Right lobe of liver (tissue), 4 donors: Measurements from ENCODE around the gene AMZ1.

ENCODE experiments used
- POLR2A ChIP-seq: fragments of 450-650 bp; IDR thresholded peaks from one replicate; pipeline ENCODE4 v1.6.1; 2017; ENCODE audit warnings: antibody characterized with exemption, mild to moderate bottlenecking
- TF ChIP-seq, protein P1 (sequence below), 4 donors: fragments of 200-600 bp in 3 of 4; fragments of 450-650 bp in 1 of 4; IDR thresholded peaks; one replicate each; pipeline versions ENCODE4 v1.5.1 to v1.8.0; 2016 to 2022; ENCODE audit warnings: antibody characterized with exemption in 4 of 4, mild to moderate bottlenecking in 2 of 4
- donor health status: DM: no; HTN: no; CAD: no.
- donor health status: DM: no; HTN: no; CAD: no.
- donor health status: DM: no; HTN: yes; CAD: no.

DNA sequence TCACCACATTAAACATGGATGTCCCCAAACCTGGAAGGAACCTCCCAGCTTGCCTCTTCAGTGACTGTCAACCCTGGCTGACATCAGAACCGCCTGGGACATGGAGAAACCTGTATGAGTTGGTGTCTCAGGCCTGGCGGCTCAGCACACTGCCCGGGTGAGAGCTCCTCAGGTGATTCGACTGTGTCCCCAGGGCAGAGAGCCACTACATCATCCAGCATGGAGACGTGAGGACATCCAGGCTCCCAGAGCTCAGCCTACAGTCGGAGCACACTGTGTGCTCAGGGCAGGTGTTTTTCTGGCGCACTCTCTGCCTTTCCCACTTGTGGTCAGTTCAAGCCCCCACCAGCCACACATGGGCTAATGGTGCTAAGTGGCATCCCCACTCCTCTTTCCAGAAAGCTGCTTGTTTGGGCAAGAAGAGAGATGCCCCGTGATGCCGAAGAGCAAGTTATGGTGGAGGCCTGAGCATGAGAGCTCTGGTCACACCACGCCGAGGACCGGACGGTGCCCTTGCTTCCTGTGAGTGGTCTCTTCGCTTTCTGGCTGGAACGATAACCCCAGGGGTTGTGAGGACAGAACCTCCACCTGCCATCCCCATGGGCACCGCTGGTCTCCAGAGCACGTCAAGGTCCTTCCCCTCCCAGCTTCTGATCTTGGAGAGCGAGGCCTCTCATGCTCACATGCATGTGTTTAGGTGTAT, 38.5 kb downstream of the AMZ1 start:
- TF ChIP-seq, protein P1, sequence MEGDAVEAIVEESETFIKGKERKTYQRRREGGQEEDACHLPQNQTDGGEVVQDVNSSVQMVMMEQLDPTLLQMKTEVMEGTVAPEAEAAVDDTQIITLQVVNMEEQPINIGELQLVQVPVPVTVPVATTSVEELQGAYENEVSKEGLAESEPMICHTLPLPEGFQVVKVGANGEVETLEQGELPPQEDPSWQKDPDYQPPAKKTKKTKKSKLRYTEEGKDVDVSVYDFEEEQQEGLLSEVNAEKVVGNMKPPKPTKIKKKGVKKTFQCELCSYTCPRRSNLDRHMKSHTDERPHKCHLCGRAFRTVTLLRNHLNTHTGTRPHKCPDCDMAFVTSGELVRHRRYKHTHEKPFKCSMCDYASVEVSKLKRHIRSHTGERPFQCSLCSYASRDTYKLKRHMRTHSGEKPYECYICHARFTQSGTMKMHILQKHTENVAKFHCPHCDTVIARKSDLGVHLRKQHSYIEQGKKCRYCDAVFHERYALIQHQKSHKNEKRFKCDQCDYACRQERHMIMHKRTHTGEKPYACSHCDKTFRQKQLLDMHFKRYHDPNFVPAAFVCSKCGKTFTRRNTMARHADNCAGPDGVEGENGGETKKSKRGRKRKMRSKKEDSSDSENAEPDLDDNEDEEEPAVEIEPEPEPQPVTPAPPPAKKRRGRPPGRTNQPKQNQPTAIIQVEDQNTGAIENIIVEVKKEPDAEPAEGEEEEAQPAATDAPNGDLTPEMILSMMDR (IDR thresholded peaks at IDR 0.05): no peak
- no peak for TF ChIP-seq POLR2A
